Ectodermal cell (in vitro differentiated cells): ENCODE results near the gene BUB1B.
A peak's percentile ranks its signal among the peaks of the same experiment; 100 is the strongest.

Experiments used
- H3K27ac ChIP-seq: 2 replicates; pipeline ENCODE4 v1.7.0; 2013; ENCODE audit warnings: mild to moderate bottlenecking, low read depth, low read length; ENCODE audit not compliant: insufficient read depth, poor library complexity, severe bottlenecking
- H3K27me3 ChIP-seq: 2 replicates; pipeline ENCODE4 v1.7.0; 2013; ENCODE audit warnings: mild to moderate bottlenecking, low read length; ENCODE audit not compliant: insufficient read depth, control insufficient read depth, poor library complexity, severe bottlenecking
- H3K36me3 ChIP-seq: one replicate; pipeline ENCODE4 v1.7.0; 2013; ENCODE audit warnings: low read length; ENCODE audit not compliant: control insufficient read depth, insufficient read depth
- H3K4me1 ChIP-seq: one replicate; pipeline ENCODE4 v1.7.0; 2013; ENCODE audit warnings: low read length; ENCODE audit not compliant: control insufficient read depth, insufficient read depth
- H3K4me3 ChIP-seq: 2 replicates; pipeline ENCODE4 v1.7.0; 2013; ENCODE audit warnings: low read depth, low read length, control low read depth; ENCODE audit not compliant: insufficient read depth
- H3K9me3 ChIP-seq: 2 replicates; pipeline ENCODE4 v1.7.0; 2013; ENCODE audit warnings: mild to moderate bottlenecking, low read length, moderate library complexity; ENCODE audit not compliant: control insufficient read depth
- WGBS, 2 experiments: methylation state at CpG; one replicate each; pipeline ENCODE4 v1.1.7; 2013; ENCODE audit warnings: missing lambda C conversion rate in 2 of 2; 5-methylcytosine and 5-hydroxymethylcytosine counted together

BUB1B gene

DNA sequence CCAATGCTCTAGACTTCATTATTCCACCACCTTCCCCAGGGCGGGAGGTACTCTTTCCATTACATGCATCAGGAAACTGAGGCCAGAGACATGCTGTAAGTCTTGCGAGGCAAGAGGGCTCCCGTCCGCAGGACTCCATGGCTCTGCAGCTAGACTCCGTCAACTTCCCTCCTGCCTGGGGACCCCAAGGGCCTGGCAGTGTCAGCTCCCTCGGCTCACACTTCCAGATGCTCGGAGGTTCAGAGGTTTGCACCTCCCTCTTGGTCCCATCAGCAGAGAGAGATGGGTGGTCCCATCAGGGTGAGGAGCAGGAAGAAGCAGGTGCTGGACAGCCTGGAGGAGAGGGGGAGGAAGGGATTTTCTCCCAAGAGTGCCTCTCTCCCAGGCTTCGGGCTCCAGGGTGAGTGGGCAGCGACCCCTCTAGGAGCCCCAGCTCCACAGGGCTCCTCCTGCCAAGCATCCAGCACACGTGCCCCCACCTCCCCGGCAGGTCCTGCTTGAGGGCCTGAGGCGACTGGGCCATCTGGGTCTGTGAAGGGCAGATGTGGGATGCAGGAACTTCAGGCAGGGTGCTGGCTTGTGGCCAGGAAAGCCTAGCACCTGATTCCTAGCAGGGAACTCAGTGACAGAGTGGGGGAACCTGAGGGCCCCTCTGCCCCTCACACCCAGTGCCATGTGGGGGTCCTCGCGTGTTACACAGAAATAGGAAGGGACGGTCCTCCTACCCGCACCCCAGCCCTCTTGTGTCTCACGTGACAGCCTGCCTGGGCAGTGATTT, 87.3 kb downstream of the BUB1B start:
- Histone ChIP-seq H3K27ac (no peak overlapping the region), H3K36me3 (no peaks in the 10 kb centered on the region), H3K4me1 (peaks cover 4% of the 10 kb centered on the region), H3K27me3 (peaks cover 33% of the 10 kb centered on the region), H3K4me3 (no peak overlapping the region), H3K9me3 (no peaks in the 10 kb centered on the region)
- 93 to 95% methylated on average over 17 of the region's 17 CpGs for WGBS, 2 experiments

- Histone ChIP-seq H3K36me3 (no peaks in the 10 kb centered on the region), H3K4me3 (no peak overlapping the region), H3K27ac (no peak overlapping the region), H3K27me3 (peaks cover 48% of the 10 kb centered on the region), H3K4me1 (peaks cover 4% of the 10 kb centered on the region), H3K9me3 (no peaks in the 10 kb centered on the region)
- WGBS, 2 experiments, result 91 to 95% methylated on average over 11 of the region's 11 CpGs
These were observed 88.8 kb downstream of the BUB1B start for GRCh38 chr15:40249477-40250303.

- H3K4me3 ChIP-seq, result no peak overlapping the region
- no peak overlapping the region for H3K27ac ChIP-seq
- H3K9me3 ChIP-seq, result no peaks in the 10 kb centered on the region
- peaks cover 4% of the 10 kb centered on the region for H3K4me1 ChIP-seq
- H3K27me3 ChIP-seq, result peaks cover 52% of the 10 kb centered on the region
- 94 to 95% methylated on average over 7 to 8 of the region's 8 CpGs for WGBS, 2 experiments
- no peaks in the 10 kb centered on the region for H3K36me3 ChIP-seq
These were observed 89.4 kb downstream of the BUB1B start for GRCh38 chr15:40250304-40250656.

GRCh38 chr15:40250771-40251483, 90.1 kb downstream of the BUB1B start:
- no peaks in the 10 kb centered on the region for H3K9me3 ChIP-seq
- H3K27ac ChIP-seq, result no peak overlapping the region
- no peak overlapping the region for H3K4me3 ChIP-seq
- no peaks in the 10 kb centered on the region for H3K36me3 ChIP-seq
- WGBS, 2 experiments, result 86 to 87% methylated on average over 12 to 13 of the region's 13 CpGs
- H3K27me3 ChIP-seq, result peaks cover 52% of the 10 kb centered on the region
- H3K4me1 ChIP-seq, result peaks cover 4% of the 10 kb centered on the region

GRCh38 chr15:40251486-40252140, 90.7 kb downstream of the BUB1B start:
- no peak overlapping the region for H3K27ac ChIP-seq
- H3K4me3 ChIP-seq, result no peak overlapping the region
- H3K9me3 ChIP-seq, result no peaks in the 10 kb centered on the region
- 92 to 94% methylated on average over 10 of the region's 10 CpGs for WGBS, 2 experiments
- H3K4me1 ChIP-seq, result peaks cover 4% of the 10 kb centered on the region
- peaks cover 52% of the 10 kb centered on the region for H3K27me3 ChIP-seq
- no peaks in the 10 kb centered on the region for H3K36me3 ChIP-seq

DNA sequence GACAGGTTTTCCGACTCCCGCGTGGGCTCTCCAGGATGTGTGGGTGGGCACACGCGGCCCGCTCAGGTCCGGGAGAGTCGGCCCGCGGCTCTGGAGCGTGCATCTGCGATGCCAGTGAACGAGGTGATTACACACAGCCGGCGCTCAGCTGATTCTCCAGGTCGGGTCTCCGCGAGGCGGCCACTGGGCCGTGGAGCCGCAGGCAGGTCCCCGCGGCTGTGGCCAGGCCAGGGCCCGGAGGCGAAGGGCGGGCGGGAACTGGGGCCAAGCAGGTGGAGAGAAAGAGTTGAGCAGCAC, 91.2 kb downstream of the BUB1B start:
- 56 to 57% methylated on average over 27 of the region's 27 CpGs for WGBS, 2 experiments
- H3K27me3 ChIP-seq, result peaks cover 52% of the 10 kb centered on the region
- no peaks in the 10 kb centered on the region for H3K36me3 ChIP-seq
- no peak overlapping the region for H3K27ac ChIP-seq
- no peaks in the 10 kb centered on the region for H3K9me3 ChIP-seq
- H3K4me1 ChIP-seq, result peaks cover 4% of the 10 kb centered on the region
- H3K4me3 ChIP-seq, result peak overlapping the region; percentile 45

DNA sequence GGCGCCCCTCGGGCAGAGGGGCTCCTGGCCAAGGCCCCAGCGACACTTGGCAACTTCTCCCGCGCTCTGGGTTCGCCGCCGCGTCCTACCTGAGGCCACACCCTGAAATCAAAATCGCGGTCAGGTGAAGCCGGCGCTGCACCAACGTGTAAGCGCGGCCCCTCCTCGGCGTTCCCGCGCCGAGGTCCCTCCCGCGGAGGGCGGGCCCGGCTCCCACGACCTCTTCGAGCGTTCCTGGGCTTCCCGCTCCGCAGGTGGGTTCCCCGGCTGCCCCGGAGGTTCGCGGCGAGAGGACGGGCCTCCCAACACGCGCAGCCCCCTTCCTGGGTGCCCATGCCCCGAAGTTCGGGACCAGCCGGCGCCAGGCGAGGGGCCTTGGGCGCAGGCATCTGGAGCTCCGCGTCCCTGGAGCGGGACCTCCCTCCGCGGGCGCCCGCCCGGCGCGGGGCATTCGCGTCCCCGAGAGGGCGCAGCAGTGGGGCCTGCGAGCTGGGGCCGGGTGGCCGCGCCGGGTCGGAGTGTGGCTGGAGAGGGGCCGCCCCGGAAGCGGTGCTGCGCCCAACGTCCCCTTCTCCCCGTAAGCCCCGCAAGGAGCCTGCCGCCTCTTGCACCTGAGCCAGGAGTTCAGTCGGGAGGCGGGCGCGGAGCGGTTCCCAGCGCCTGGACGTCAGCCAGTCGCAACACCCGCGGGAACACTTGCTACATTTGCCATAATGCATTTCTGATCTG, 91.7 kb downstream of the BUB1B start:
- Histone ChIP-seq H3K27ac (no peak overlapping the region), H3K9me3 (no peaks in the 10 kb centered on the region), H3K27me3 (peaks cover 52% of the 10 kb centered on the region), H3K4me1 (peaks cover 4% of the 10 kb centered on the region), H3K4me3 (peak overlapping the region; percentile 45), H3K36me3 (no peaks in the 10 kb centered on the region)
- 3% methylated on average over 82 of the region's 82 CpGs for WGBS, 2 experiments

DNA sequence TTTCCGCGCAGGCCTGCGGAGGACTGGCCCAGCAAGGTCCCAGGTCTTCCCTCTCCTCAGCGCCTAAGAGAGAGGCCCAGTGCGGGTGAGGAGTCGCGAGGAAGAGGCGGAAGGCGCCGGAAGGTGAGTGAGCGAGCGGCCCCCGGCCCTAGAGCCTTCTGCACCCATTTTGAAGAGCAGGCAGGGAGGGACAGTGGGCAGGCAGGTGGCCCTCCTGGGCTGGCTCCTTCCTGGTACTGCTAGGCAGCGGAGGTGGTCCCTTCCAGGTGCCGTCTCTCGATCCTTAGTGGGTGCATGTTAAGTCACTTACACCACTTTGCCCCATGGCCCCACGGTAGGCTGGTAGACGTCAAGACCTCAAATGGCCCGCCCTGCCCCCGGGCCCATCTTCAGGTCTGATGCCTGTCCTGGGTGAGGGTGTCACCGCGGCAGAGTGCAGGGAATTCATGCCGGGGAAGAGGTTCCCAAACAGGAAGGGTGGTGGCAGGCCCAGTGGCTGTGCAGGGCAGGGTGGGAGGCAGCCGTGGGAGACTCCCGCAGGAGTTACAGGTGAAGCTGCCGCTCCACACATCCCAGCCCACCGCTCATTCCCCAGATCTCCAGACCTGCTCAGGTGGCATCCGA, 92.4 kb downstream of the BUB1B start:
- peaks cover 52% of the 10 kb centered on the region for H3K27me3 ChIP-seq
- 64 to 65% methylated on average over 28 of the region's 28 CpGs for WGBS, 2 experiments
- H3K36me3 ChIP-seq, result no peaks in the 10 kb centered on the region
- H3K9me3 ChIP-seq, result no peaks in the 10 kb centered on the region
- peaks cover 4% of the 10 kb centered on the region for H3K4me1 ChIP-seq
- H3K4me3 ChIP-seq, result peak overlapping the region; percentile 45
- H3K27ac ChIP-seq, result no peak overlapping the region

DNA sequence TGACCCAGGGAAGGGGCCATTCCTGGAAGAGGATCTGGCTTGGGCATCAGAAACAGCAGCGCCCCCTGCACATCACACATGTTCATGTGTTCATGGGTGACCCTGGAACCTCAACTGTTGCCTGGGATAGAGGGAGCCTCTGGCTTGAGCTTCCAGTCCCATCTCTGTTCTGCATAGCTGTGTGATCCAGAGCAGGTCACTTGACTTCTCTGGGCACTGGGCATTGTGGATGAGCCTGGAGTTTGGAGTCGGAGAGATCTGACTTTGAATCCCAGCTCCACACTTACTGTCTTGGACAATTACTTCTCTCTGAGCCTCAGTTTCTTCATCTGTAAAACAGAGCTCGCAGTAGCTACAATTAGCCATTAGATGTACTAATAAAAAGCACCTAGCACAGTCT, 93.6 kb downstream of the BUB1B start:
- peaks cover 52% of the 10 kb centered on the region for H3K27me3 ChIP-seq
- WGBS, 2 experiments, result 92 to 95% methylated on average over 3 of the region's 3 CpGs
- no peak overlapping the region for H3K27ac ChIP-seq
- H3K9me3 ChIP-seq, result no peaks in the 10 kb centered on the region
- H3K4me1 ChIP-seq, result peaks cover 10% of the 10 kb centered on the region
- H3K4me3 ChIP-seq, result no peak overlapping the region
- H3K36me3 ChIP-seq, result no peaks in the 10 kb centered on the region
